Caco-2 (cell line): ENCODE results near the gene SV2C. TPM values are rescaled to one million over a fixed set of nuclear protein-coding genes. Genes with fewer than 3 reads are reported as not detected.

Experiments
- BruUV-seq: library from RNA; stranded (reverse); fragments of 400-500 nt; replicated peaks from 2 replicates; lab custom pipeline; 2021; lab: Mats Ljungman, UMichigan
- CTCF ChIA-PET: fragments of 300-600 bp; sonication (Branson Sonifier 250); formaldehyde crosslinking; loops from one replicate; lab custom pipeline; 2022; ENCODE audit warnings: antibody characterized with exemption; lab: Charles Lee
- POLR2A ChIA-PET: fragments of 300-600 bp; sonication (Branson Sonifier 250); formaldehyde crosslinking; loops from one replicate; lab custom pipeline; 2022; ENCODE audit warnings: antibody characterized with exemption; lab: Charles Lee
- DNase-seq, 2 experiments: peaks; one replicate each; pipeline versions ENCODE4 v3.0.0 to v3.0.0-alpha.2; 2020 to 2022
- H3K27me3 ChIP-seq: replicated peaks from 2 replicates; pipeline ENCODE4 v1.6.0; 2011; ENCODE audit warnings: low read length; ENCODE audit not compliant: control insufficient read depth, insufficient read depth
- H3K36me3 ChIP-seq: 2 replicates; pipeline ENCODE4 v1.5.1; 2011; ENCODE audit warnings: low read length; ENCODE audit not compliant: control insufficient read depth, insufficient read depth
- H3K4me1 ChIP-seq: fragments of 250-450 bp; sonication (Bioruptor Pico); 2 replicates; pipeline ENCODE4 v1.5.1; 2020; ENCODE audit warnings: mild to moderate bottlenecking
- H3K4me3 ChIP-seq: 2 replicates; pipeline ENCODE4 v1.5.1; 2011; ENCODE audit warnings: low read depth, mild to moderate bottlenecking, control low read depth, low read length
- H3K9me3 ChIP-seq: fragments of 250-450 bp; sonication (Bioruptor Pico); 2 replicates; pipeline ENCODE4 v1.5.1; 2020; ENCODE audit warnings: mild to moderate bottlenecking, moderate library complexity
- H3K27ac Mint-ChIP-seq: one replicate; pipeline ENCODE4 v1.8.0; 2022; ENCODE audit warnings: mixed read lengths; ENCODE audit not compliant: unreplicated experiment
- H3K27me3 Mint-ChIP-seq: one replicate; pipeline ENCODE4 v1.8.0; 2022; ENCODE audit warnings: mixed read lengths; ENCODE audit not compliant: insufficient read depth, unreplicated experiment
- H3K36me3 Mint-ChIP-seq: one replicate; pipeline ENCODE4 v1.8.0; 2022; ENCODE audit warnings: mild to moderate bottlenecking, mixed read lengths; ENCODE audit not compliant: insufficient read depth, unreplicated experiment
- H3K4me1 Mint-ChIP-seq: one replicate; pipeline ENCODE4 v1.8.0; 2022; ENCODE audit warnings: low read depth, mixed read lengths; ENCODE audit not compliant: unreplicated experiment
- H3K4me3 Mint-ChIP-seq: one replicate; pipeline ENCODE4 v1.8.0; 2022; ENCODE audit warnings: mild to moderate bottlenecking, moderate library complexity, mixed read lengths; ENCODE audit not compliant: unreplicated experiment
- H3K9me3 Mint-ChIP-seq: one replicate; pipeline ENCODE4 v1.8.0; 2022; ENCODE audit warnings: mixed read lengths; ENCODE audit not compliant: unreplicated experiment
- CTCF ChIP-seq, 2 experiments: fragments of 200-600 bp in 1 of 2; IDR thresholded peaks; 1 replicate in 1 of 2; 2 replicates in 1 of 2; pipeline versions ENCODE4 v1.5.1 to v1.8.0; 2011 to 2022; ENCODE audit warnings: antibody characterized with exemption in 1 of 2, control low read depth in 1 of 2, inconsistent platforms in 1 of 2, low read depth in 1 of 2, low read length in 1 of 2, mild to moderate bottlenecking in 1 of 2, moderate library complexity in 1 of 2; ENCODE audit not compliant: insufficient read depth in 1 of 2, severe bottlenecking in 1 of 2, unreplicated experiment in 1 of 2
- intact Hi-C: fragments of 100-400 bp; cut with micrococcal nuclease; formaldehyde crosslinking; loops from one replicate; pipeline ENCODE4 v1.10.0; 2022; ENCODE audit not compliant: unreplicated experiment
- total RNA-seq: library from RNA; stranded (reverse); gene quantifications from 2 replicates; pipeline ENCODE4 v1.2.3, GENCODE V29; 2022

The SV2C gene
- total RNA-seq, 1 experiment from 2014 or later = not detected

DNA sequence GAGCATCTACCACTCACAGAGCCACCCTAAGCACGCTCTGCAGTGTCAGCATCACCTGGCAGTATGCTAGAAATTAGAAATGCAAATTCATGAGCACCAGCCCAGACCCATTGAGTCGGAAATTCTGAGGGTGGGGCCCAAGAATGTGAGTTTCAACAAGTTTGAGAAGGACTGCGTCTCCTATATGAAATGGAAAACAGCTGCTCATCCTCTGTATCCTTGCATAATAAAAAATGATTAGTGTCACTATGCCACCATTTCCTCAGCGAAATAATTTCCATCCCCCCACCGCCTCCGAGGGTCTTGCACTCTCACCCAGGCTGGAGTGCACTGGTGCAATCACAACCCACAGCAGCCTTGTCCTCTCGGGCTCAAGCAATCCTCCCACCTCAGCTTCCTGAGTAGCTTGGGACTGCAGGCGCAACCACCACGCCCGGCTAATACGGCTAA lies 318.6 kb downstream of the SV2C start:
- Mint-ChIP-seq H3K4me3 (peak overlapping the region; percentile 79), H3K36me3 (peaks cover 13% of the 10 kb centered on the region), H3K4me1 (peaks cover 19% of the 10 kb centered on the region), H3K27me3 (no peaks in the 10 kb centered on the region), H3K9me3 (no peaks in the 10 kb centered on the region), H3K27ac (peak overlapping the region; percentile 98)
- TF ChIP-seq CTCF (IDR thresholded peaks at IDR 0.05; ENCODE audit: insufficient read depth in 1 of 2, low read depth in 1 of 2, low read length in 1 of 2, severe bottlenecking in 1 of 2, unreplicated experiment in 1 of 2) = no peak
- Histone ChIP-seq H3K9me3 (no peaks in the 10 kb centered on the region), H3K27me3 (no peaks in the 10 kb centered on the region), H3K36me3 (no peaks in the 10 kb centered on the region), H3K4me1 (peaks cover 33% of the 10 kb centered on the region), H3K4me3 (peak overlapping the region; percentile 86)
- BruUV-seq = no TSS peak
- POLR2A ChIA-PET = interaction anchor here (0.6 to 0.9 kb wide), 3 partner anchors 143 to 1595 kb away, joined by 5 to 7 read pairs (median 6); no protein-coding TSS in a partner anchor
- CTCF ChIA-PET = interaction anchor here (0.6 to 2.7 kb wide), 13 partner anchors 13 to 373 kb away, joined by 3 to 19 read pairs (median 4); no protein-coding TSS in a partner anchor
- intact Hi-C loops = loop anchor here (1.0 to 10.0 kb wide), 8 partner anchors 12 to 243 kb away; no protein-coding TSS in a partner anchor
- DNase-seq = no peak

DNA sequence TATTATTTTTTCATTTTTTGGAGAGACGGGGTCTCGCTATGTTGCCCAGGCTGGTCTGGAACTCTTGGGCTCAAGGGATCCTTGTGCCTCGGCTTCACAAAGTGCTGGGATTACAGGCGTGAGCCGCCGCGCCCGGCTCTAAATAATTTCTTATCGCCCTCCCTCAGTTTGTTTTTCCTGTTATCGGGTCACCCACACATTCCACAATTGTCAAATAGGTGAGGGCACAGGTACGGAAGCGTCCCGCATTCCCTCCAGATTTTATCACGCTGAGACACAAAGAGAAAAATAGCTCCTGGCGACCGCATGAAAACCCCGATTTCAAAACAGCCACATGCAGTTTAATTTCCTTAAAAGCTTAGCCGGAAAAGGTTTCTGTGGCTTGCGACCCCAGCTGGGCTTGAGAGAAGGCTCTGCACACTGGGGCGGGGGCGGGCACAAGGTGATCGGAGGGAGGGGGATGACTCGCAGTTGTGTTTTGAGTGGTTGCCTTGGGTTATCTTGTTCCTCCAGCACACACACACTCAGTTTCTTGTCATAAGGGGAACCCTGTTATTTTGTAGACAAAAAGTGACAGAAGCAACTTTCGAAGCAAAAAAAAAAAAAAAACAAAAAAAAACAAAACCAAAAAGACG lies 319.2 kb downstream of the SV2C start:
- no peaks in the 10 kb centered on the region for H3K36me3 ChIP-seq
- H3K4me3 ChIP-seq = peak overlapping the region; percentile 86
- BruUV-seq = TSS peak; percentile 40
- no peaks in the 10 kb centered on the region for H3K27me3 ChIP-seq
- Mint-ChIP-seq H3K4me3 (peak overlapping the region; percentile 79), H3K9me3 (no peaks in the 10 kb centered on the region), H3K27me3 (no peaks in the 10 kb centered on the region), H3K27ac (peak overlapping the region; percentile 98), H3K4me1 (peaks cover 19% of the 10 kb centered on the region), H3K36me3 (peaks cover 13% of the 10 kb centered on the region)
- peak in 1 of 2 experiments; percentile 26 for TF ChIP-seq CTCF (IDR thresholded peaks at IDR 0.05; ENCODE audit: insufficient read depth in 1 of 2, low read depth in 1 of 2, low read length in 1 of 2, severe bottlenecking in 1 of 2, unreplicated experiment in 1 of 2)
- CTCF ChIA-PET = interaction anchor here (0.6 to 2.7 kb wide), 15 partner anchors 13 to 372 kb away, joined by 3 to 19 read pairs (median 4); no protein-coding TSS in a partner anchor
- H3K4me1 ChIP-seq = peaks cover 39% of the 10 kb centered on the region
- POLR2A ChIA-PET = interaction anchor here (0.6 to 0.9 kb wide), 4 partner anchors 142 to 1596 kb away, joined by 5 to 11 read pairs (median 6); no protein-coding TSS in a partner anchor
- peak; percentile 77 to 85 for DNase-seq
- intact Hi-C loops = loop anchor here (1.0 to 10.0 kb wide), 8 partner anchors 12 to 242 kb away; no protein-coding TSS in a partner anchor
- no peaks in the 10 kb centered on the region for H3K9me3 ChIP-seq
